Liver (tissue), 9 donors: ENCODE data around the gene ALKBH4. TPM values are rescaled to one million over a fixed set of nuclear protein-coding genes. Genes with fewer than 3 reads are reported as not detected.
A peak's percentile ranks its signal among the peaks of the same experiment; 100 is the strongest.
"Not testable (repeated sequence)": the region's sequence is repeated elsewhere in the genome, so short reads cannot be mapped to it uniquely, and the experiment has no call there.

Source experiments
- DNase-seq: peaks from one replicate; pipeline ENCODE4 v3.0.0-alpha.2; 2017; ENCODE audit warnings: low spot score
- H3K27ac ChIP-seq, 2 donors: one replicate each; pipeline ENCODE4 v1.7.0; 2013; ENCODE audit warnings: inconsistent platforms in 2 of 2, low read length in 2 of 2, control low read depth in 1 of 2, low read depth in 1 of 2, mild to moderate bottlenecking in 1 of 2
- H3K27me3 ChIP-seq, 4 donors: one replicate each; pipeline versions ENCODE4 v1.6.1 to v1.7.0; 2013; ENCODE audit warnings: low read length in 3 of 4, inconsistent platforms in 1 of 4, mild to moderate bottlenecking in 1 of 4, moderate library complexity in 1 of 4; ENCODE audit not compliant: control insufficient read depth in 4 of 4, insufficient read depth in 4 of 4
- H3K36me3 ChIP-seq, 4 donors: one replicate each; pipeline versions ENCODE4 v1.6.1 to v1.7.0; 2013; ENCODE audit warnings: low read length in 3 of 4, mild to moderate bottlenecking in 3 of 4, low read depth in 1 of 4, moderate library complexity in 1 of 4; ENCODE audit not compliant: control insufficient read depth in 4 of 4, insufficient read depth in 3 of 4
- H3K4me1 ChIP-seq, 4 donors: one replicate each; pipeline versions ENCODE4 v1.6.1 to v1.7.0; 2013; ENCODE audit warnings: low read length in 3 of 4, mild to moderate bottlenecking in 3 of 4, moderate library complexity in 1 of 4; ENCODE audit not compliant: control insufficient read depth in 4 of 4, insufficient read depth in 4 of 4
- H3K4me3 ChIP-seq, 3 donors: one replicate each; pipeline versions ENCODE4 v1.6.1 to v1.7.0; 2013; ENCODE audit warnings: low read length in 3 of 3, control low read depth in 1 of 3, low read depth in 1 of 3, mild to moderate bottlenecking in 1 of 3
- H3K9ac ChIP-seq, 2 donors: one replicate each; pipeline ENCODE4 v1.7.0; 2013; ENCODE audit warnings: low read length in 2 of 2, mild to moderate bottlenecking in 2 of 2, moderate library complexity in 2 of 2, control low read depth in 1 of 2, low read depth in 1 of 2
- H3K9me3 ChIP-seq, 4 donors: one replicate each; pipeline versions ENCODE4 v1.6.1 to v1.7.0; 2013; ENCODE audit warnings: low read length in 3 of 4; ENCODE audit not compliant: control insufficient read depth in 4 of 4
- CTCF ChIP-seq: fragments of 150-350 bp; IDR thresholded peaks from 2 replicates; pipeline ENCODE4 v1.5.1; 2017; ENCODE audit warnings: improper control_type of control experiment, low read depth, low read length; ENCODE audit not compliant: missing input control
- RAD21 ChIP-seq, 2 donors: IDR thresholded peaks; 2 replicates each; pipeline ENCODE4 v1.6.1; 2016; ENCODE audit warnings: antibody characterized with exemption in 2 of 2, mild to moderate bottlenecking in 2 of 2
- WGBS: extraction: QIAGEN DNeasy Blood & Tissue Kit; methylation state at CpG from one replicate; pipeline ENCODE4 v1.1.7; 2013; 5-methylcytosine and 5-hydroxymethylcytosine counted together
- polyA plus RNA-seq, 2 donors: library from polyadenylated mRNA; stranded (reverse) in 1 of 2; unstranded in 1 of 2; fragments of 200-250 nt in 1 of 2; fragments of >200 nt in 1 of 2; fragmentation: Nextera tagmentation in 1 of 2; extraction: Ambion mirVana in 1 of 2; gene quantifications; one replicate each; pipeline versions ENCODE4 v1.2.1 to v1.2.3, GENCODE V29; 2013 to 2015
- total RNA-seq, 2 donors: library from RNA; depleted of rRNA; stranded (reverse); fragments of >200 nt; gene quantifications; one replicate each; pipeline ENCODE4 v1.2.3, GENCODE V29; 2014
- donor health status: healthy.
- donor health status: healthy.
- donor health status: healthy.
- donor health status: healthy.
- donor health status: healthy.

Gene ALKBH4
- total and polyA plus RNA-seq, 4 donors, result 5.7 to 8.7 (median 6.9) TPM

GRCh38 chr7:102490529-102491075, 25.9 kb upstream of the ALKBH4 start:
- DNase-seq, H3K27me3 ChIP-seq, H3K9ac ChIP-seq, H3K9me3 ChIP-seq, H3K4me3 ChIP-seq, H3K36me3 ChIP-seq, H3K27ac ChIP-seq, H3K4me1 ChIP-seq: not testable (repeated sequence)
- WGBS, result 75% methylated on average over 3 of the region's 12 CpGs

GRCh38 chr7:102484317-102484716, 19.7 kb upstream of the ALKBH4 start:
- H3K9ac ChIP-seq, H3K27me3 ChIP-seq, DNase-seq, H3K9me3 ChIP-seq, H3K27ac ChIP-seq, H3K4me1 ChIP-seq, H3K4me3 ChIP-seq, H3K36me3 ChIP-seq: not testable (repeated sequence)
- WGBS, result no CpG with 5 or more reads among the region's 5 CpGs

- WGBS, result 86% methylated on average over 1 of the region's 10 CpGs
- not testable (repeated sequence) for DNase-seq
Observed at GRCh38 chr7:102481962-102482361, 17.3 kb upstream of the ALKBH4 start.

GRCh38 chr7:102479982-102480637, 15.4 kb upstream of the ALKBH4 start:
- peak; percentile 23 for TF ChIP-seq CTCF
- TF ChIP-seq RAD21 (IDR thresholded peaks at IDR 0.05), result peak; percentile 38 to 45
- not testable (repeated sequence) for DNase-seq
- WGBS, result 4% methylated on average over 8 of the region's 11 CpGs

More at GRCh38 chr7:102481962-102482361, 17.3 kb upstream of the ALKBH4 start:
- H3K9ac ChIP-seq, H3K27me3 ChIP-seq, H3K36me3 ChIP-seq, H3K4me1 ChIP-seq, H3K27ac ChIP-seq, H3K9me3 ChIP-seq, H3K4me3 ChIP-seq: not testable (repeated sequence)

GRCh38 chr7:102479209-102479584, 14.5 kb upstream of the ALKBH4 start:
- not testable (repeated sequence) for H3K4me1 ChIP-seq, H3K27ac ChIP-seq, DNase-seq, H3K9me3 ChIP-seq, H3K36me3 ChIP-seq, H3K9ac ChIP-seq, H3K27me3 ChIP-seq, H3K4me3 ChIP-seq
- 0% methylated on average over 2 of the region's 10 CpGs for WGBS

More at GRCh38 chr7:102479982-102480637, 15.4 kb upstream of the ALKBH4 start:
- not testable (repeated sequence) for H3K9ac ChIP-seq, H3K27ac ChIP-seq, H3K36me3 ChIP-seq, H3K27me3 ChIP-seq, H3K4me1 ChIP-seq, H3K4me3 ChIP-seq, H3K9me3 ChIP-seq
